Measurements from ENCODE around the gene ACTN3.
"Not testable (repeated sequence)": the region's sequence is repeated elsewhere in the genome, so short reads cannot be mapped to it uniquely, and the experiment has no call there.

ACTN3 gene

DNA sequence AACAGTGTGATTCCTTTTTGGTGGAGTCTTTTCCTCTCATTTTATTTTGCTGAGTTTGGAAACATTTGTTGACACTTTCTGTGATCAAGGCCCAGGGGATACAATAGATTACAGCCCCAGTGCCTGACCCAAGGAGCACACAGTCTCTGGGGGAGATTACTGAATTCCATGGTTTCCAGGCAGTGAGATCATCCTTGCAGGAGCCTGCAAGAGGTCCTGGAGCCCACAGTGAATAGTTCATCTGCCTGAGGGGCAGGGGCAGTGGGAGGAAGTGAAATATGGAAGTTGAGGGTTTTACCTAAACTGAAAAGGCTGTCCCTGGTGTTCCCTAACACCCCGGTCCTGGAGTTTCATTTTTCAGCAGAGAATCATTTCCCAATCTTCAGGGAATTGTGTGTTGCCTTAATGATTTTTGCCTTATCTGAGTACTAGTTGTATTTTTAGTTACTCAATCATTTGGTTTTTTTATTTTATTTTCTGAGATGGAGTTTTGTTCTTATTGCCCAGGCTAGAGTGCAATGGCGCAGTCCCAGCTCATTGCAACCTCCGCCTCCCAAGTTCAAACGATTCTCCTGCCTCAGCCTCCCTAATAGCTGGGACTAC lies 54.0 kb downstream of the ACTN3 start:
- DNase-seq = peak; percentile 37 to 61 (median 58)

DNA sequence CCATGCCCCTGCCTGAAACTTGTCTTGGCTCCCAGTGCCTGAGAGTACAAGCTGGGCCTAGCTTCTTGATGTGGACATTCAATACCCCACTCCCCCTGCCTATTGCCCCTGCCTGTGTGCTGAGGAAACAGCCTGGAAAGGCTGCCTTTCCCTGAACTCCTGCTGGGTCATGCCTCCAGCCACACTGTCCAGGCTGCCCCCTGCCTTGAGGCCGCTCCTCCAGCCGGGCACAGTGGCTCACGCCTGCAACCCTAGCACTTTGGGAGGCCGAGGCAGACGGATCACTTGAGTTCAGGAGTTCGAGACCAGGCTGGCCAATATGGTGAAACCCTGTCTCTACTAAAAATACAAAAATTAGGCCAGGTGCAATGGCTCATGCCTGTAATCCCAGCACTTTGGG lies 56.4 kb downstream of the ACTN3 start:
- DNase-seq = no peak

DNA sequence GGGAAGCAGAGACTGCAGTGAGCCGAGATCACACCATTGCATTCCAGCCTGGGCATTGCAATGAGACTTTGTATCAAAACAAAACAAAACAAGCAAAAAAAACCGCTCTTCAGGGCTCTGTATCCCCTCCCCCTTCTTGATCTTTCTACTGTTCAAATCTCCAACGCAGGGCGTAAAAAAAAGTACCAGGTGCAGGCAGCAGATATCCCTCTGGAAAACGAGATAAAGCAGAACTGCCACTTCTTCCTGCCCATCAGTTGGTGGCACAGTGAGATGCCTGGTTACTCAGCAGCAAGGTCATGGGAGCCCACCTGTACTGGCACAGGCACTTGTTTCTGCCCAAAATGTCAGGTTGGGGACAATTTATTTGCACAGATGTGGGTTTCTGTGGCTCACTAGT lies 57.5 kb downstream of the ACTN3 start:
- DNase-seq = no peak

DNA sequence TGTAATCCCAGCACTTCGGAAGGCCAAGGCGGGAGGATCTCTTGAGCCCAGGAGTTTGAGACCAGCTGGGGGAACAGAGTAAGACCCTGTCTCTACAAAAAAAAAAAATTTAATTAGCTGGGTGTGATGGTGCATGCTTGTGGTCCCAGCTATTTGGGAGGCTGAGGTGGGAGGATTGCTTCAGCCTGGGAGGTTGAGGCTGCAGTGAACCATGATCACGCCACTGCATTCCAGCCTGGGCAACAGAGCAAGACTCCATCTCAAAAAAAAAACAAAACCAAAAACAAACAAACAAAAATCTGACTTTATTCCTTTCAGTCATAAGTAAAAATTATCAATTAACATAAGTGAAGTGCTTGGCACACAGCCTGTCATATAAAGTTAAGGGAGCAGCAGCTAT lies 59.9 kb downstream of the ACTN3 start:
- DNase-seq = not testable (repeated sequence)

DNA sequence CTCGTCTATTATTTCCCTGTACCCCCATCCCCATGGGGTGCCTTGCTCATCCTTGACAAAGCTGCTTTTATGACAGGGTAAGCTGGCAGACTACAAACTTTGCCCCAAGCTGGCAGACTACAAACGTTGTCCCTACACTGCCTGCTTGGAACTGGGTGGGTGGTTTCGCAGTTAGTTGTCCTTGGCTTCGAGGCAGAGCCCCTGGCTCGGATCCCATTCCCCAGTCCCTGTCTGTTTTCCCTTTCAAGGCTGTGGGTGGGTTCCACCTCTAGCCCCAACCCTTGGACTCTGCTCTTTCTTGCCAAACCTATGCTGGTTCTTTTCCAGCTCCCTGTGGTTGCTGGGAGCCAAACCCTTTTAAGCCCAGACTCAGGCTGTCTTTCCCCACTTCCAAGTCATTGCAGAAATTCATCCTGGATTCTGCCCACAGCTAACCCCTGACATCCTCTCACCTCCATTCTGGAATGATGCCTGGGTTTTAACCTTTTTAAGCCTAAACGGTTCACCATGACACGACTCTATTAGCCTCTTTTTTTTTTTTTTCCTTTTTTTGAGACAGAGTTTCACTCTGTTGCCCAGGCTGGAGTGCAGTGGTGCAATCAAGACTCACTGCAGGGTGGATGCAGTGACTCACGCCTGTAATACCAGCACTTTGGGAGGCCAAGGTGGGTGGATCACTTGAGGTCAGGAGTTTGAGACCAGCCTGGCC lies 60.6 kb downstream of the ACTN3 start:
- DNase-seq = peak; percentile 25 to 57 (median 52)

DNA sequence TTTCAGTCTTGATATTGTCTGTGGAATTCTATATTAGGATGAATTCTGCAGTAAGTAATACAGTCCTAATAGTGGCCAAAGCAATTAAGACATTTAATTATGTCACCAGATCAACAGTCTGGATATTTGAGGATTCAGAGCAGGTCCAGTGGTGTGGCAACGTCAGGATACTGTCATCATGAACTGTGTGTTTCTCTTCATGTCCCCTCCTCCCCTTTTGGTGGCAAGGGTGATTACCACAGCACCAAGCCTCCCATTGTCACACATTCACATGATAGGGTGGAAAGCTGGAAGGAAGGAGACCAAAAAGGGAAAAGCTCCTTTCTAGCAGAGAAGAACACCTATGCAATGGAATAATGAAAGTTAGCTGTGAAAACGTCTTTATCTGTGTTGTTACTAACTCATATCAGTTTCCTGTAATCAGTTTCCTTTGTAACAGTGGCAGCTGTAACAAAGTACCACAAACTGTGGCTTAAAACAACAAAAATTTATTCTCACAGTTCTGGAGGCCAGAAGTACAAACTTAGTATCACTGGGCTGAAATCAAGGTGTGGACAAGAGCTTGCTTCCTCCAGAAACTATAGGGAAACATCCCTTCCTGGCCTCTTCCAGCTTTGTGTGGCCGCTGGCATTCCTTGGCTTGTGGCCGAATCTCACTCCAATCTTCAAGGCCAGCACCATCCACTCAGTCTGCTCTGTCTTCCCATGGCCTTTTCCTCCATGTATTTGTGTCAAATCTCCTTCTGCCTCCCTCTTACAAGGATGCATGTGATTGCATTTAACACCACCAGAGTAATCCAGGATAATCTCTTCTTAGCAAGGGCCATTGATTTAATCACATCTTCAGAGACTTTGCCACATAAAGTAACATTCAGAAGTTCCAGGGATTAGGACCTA lies 63.3 kb downstream of the ACTN3 start:
- DNase-seq = peak; percentile 22 to 51 (median 40)

DNA sequence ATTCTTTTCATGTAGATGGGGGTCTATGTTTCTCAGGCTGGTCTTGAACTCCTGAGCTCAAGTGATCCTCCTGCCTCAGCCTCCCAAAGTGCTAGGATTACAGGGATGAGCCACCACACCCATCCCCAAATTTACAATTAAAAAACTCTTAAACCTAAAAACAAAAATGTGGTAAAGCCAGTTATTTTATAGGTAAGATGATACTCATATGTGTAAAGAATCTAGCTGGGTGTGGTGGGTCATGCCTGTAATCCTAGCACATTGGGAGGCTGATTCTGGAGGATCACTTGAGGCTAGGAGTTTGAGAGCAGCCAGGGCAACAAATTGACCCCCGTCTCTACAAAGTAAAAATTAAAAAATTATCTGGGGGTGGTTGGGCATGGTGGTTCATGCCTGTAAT lies 65.8 kb downstream of the ACTN3 start:
- no peak for DNase-seq
